HTERT RPE-1 (cell line): Measurements from ENCODE around the gene MICU2.

Source experiments
- in situ Hi-C: fragments of 300-500 bp; cut with MboI; formaldehyde crosslinking; loops from 4 replicates; pipeline ENCODE4 v1.14.3; 2020; ENCODE audit warnings: low sequenced_read_pairs

Gene MICU2

GRCh38 chr13:21504379-21504778 is 99.6 kb downstream of the MICU2 start:
- in situ Hi-C loops, result no loop called here

DNA sequence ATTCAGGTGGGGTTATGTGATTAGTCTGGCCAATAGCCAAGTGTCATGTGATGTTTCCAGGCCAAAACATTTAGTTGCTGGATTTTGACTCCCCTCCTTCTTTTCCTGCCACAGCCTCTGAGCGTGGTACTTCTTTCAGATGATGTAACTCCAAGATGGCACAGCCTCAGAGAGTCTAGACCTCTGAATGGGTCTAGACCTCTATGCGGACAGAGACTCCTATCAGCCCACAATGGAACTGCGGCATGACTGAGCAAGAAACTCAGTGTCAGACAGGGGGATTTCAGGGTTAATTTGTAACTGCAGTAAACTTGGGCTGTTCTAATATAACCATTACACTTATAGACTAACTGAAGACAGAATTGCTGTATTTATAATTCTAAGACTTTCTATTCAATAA is 102.3 kb downstream of the MICU2 start:
- in situ Hi-C loops, result no loop called here

- in situ Hi-C loops, result loop anchor here (25.0 kb wide), 1 partner anchor 199 kb away; no protein-coding TSS in a partner anchor
These were observed 117.6 kb downstream of the MICU2 start for GRCh38 chr13:21486322-21486721.

DNA sequence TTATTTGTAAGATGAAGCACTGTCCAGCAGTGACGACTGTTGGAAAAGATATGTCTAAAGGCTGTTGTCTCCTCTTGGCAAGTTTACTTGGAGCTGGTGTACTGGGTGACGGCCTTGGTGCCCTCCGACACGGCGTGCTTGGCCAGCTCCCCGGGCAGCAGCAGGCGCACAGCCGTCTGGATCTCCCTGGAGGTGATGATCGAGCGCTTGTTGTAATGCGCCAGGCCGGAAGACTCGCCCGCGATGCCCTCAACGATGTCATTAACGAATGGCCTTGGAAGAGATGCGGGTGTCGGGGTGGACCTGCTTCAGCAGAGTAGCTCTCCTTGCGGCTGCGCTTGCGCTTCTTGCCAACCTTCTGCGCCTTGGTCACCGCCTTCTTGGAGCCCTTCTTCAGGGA is 120.2 kb downstream of the MICU2 start:
- in situ Hi-C loops, result loop anchor here (25.0 kb wide), 1 partner anchor 196 kb away; no protein-coding TSS in a partner anchor

DNA sequence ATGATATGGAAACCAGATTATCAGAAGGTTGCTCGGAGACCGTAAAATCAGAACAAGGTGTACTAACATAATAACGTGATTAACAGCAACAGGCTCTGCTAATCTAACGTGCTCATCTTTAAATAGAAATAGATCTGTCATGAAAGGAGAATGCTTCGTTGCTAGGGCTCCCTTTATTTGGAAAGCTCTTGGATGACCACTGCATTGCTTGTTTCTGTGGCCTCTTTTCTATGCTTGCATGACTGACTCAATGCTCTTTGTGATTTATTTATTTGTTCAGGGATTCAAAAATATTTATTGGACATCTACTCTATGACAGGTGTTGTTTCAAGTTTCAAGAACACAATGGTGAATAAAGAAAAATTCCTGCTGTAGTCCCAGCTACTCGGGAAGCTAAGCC is 122.6 kb downstream of the MICU2 start:
- in situ Hi-C loops, result loop anchor here (25.0 kb wide), 1 partner anchor 194 kb away; no protein-coding TSS in a partner anchor

DNA sequence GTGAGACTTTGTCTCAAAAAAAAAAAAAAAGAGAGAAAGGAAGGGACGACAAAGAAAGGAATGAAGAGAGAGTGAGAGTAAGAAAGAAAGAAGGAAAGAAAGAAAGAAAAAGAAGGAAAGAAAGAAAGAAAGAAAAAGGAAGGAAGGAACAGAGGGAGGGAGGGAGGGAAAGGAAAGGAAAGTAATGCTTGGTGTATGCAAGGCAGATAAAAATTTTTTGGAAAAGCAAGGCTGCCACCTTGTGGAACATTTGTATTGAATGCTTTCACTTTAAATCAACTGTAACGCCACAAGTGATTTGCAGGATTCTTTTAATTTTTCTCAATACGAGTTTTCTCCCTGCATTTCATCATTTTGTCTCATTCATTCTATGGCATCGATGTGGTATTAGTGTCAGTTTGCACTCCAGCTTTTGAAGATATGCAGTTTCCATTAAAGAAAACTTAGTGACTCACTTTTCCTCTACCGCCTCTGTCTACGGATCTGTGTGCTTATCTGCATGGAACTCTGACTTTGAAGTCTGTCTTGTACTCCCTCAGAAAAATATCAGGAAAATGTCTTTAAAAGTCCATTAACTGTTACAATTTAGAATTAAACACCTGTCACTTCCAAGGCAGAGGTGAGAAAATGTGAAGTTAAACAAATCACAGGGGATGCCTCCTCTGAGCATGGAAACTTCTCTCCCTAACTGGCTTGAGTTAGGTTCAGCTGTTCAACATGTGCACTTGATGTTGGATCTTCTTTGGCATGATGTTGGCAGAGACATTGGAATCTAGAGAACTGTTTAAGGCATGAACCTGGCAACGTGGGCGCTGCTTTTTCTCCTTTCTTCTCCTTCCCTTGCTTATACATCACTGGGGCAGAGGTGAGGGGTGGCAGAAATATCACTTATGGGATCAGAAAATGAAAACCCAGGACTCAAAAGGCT is 124.8 kb downstream of the MICU2 start:
- in situ Hi-C loops, result loop anchor here (25.0 kb wide), 1 partner anchor 192 kb away; no protein-coding TSS in a partner anchor

DNA sequence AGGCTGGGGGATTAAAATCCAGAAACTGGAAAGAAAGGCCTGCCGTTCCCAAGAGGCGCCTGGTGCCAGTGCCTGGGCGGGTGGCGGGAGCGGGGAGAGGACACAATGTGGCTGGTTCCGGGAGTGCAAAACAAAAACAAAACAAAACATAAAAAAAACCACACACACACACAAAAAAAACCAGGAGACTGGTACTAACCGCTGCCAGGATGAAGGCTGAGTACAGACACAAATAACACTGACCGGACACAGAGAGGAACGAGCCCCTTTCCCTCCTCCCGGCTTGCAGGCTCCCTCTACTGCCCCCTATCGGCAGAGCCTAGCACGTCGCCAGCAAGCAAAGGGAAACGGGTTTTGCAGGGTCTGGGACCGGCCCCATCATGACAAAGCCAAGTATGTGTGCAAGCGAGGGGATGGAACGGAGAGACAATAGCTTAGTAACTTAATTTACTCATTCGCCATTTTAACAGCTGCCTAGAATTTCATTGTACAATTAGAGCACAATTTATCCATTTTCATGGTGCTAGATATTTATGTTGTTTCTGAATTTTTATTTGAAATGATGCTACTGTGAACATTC is 127.0 kb downstream of the MICU2 start:
- in situ Hi-C loops, result loop anchor here (25.0 kb wide), 1 partner anchor 190 kb away; no protein-coding TSS in a partner anchor

- in situ Hi-C loops, result loop anchor here (25.0 kb wide), 1 partner anchor 188 kb away; no protein-coding TSS in a partner anchor
These were observed 128.9 kb downstream of the MICU2 start for GRCh38 chr13:21475115-21475514.

GRCh38 chr13:21470785-21471184 is 133.2 kb downstream of the MICU2 start:
- in situ Hi-C loops, result no loop called here

DNA sequence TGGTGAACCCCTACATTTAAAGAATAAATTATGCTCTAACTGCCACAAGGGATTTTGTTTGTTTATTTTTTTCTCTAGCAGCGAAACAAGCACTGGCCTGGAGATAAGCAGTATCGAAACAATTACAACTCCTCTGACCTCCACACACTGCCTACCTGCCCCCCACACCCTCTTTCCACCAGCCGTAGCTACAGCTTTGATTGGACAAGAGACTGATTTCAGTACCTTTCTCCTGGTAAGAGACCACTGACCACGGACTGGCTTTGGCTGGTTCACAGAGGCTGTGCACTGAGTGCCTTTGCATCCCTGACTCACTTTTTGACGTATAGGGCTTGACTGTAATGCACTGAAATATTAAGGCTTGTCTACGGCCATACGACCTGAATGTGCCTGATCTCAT is 137.4 kb downstream of the MICU2 start:
- in situ Hi-C loops, result no loop called here

DNA sequence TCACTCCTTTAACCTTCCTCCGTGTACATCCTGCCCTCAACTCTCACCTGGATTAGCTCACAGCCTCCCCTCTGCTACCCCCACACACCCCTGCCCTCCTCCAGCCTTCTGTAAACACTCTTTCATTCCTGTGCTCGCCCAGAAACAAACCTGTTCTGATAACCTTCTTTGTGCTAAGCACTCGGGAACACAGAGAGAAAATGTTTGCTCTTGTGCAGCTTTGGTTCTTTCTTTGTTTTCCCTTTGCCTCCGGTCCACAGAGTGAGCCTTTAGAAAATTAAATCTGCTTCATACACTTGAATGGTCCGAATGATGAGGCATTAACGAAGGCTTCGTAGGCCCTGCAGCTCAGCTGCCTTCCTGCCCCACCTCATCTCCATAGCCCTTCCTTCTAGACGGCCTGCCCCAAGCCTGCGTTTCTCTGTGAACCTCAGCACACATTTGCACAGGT is 138.2 kb downstream of the MICU2 start:
- in situ Hi-C loops, result no loop called here

DNA sequence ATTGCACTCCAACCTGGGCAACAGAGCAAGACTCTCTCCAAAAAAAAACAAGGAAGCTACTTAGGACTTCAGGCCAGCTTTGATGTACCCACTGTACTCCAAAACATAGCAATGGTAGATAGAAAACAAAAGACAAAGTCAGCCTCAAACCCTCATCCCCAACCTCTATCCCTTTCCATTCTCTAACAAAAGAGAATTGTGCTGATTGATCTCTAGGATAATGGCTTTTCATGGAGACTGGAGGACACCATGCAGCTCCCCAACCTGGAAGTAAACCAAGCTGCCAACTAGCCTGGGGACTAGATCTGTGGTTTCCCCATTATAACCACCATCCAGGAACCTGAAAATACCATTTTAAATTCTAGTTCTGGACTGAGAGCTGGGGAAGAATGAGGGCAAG is 140.5 kb downstream of the MICU2 start:
- in situ Hi-C loops, result no loop called here

DNA sequence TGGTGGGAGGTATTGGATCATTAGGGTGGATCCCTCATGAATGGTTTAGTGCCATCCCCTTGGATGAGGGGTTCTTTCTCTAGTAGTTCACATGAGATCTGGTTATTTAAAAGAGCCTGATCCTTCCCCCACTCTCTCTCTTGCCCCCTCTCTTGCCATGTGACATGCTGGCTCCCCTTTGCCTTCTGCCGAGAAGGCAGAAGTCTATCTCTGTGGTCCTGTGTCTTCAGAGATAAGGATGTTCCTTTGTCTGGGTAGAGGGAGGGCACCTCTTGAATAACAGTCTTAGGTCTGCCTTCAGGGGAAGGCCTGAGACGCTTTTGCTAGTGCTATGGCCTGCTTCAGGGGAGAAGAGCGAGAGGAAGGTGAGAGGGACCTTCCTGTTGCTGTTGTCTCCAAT is 142.8 kb downstream of the MICU2 start:
- in situ Hi-C loops, result no loop called here

- in situ Hi-C loops, result no loop called here
These were observed 144.9 kb downstream of the MICU2 start, which contains the start of gene ZDHHC20 for GRCh38 chr13:21458813-21459701. Gene ZDHHC20 (minus strand): TSS chr13:21459303. CDS start chr13:21459171, 132 bp downstream.

DNA sequence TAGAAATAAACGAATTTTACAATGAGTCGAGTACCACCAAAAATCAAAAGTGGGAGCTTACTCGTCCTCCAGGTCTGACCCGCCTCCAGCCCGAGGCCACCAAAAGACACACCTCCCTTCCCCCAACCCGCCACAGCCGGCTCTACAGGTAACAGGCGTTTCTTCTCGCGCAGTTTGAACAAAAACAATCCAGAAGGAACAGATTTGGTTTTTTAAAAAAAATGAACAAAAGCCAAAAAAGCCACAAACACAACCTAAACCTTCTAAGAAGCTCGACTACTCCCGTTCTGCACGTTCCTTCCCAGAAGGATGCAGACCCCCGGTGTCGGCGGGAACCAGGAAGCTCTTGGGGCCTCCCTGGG is 145.5 kb downstream of the MICU2 start:
- in situ Hi-C loops, result no loop called here

GRCh38 chr13:21453387-21454081 is 150.4 kb downstream of the MICU2 start:
- in situ Hi-C loops, result no loop called here

DNA sequence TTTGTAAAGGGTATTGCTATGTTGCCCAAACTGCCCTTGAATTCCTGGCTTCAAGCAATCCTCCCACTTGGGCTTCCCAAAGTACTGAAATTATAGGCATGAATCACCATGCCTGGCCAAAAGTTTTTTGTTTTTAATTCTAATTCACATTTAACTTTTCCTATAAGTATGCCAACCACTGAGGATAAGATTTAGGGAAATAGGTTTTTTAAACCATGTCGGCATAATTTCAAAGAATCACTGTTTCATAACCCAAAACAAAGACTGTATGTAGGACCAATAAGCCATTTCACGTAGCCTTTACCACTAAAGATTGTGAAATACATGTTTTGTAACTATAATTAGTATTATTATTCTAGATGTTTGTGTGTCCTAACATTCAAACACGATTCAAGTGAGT is 153.0 kb downstream of the MICU2 start:
- in situ Hi-C loops, result no loop called here

DNA sequence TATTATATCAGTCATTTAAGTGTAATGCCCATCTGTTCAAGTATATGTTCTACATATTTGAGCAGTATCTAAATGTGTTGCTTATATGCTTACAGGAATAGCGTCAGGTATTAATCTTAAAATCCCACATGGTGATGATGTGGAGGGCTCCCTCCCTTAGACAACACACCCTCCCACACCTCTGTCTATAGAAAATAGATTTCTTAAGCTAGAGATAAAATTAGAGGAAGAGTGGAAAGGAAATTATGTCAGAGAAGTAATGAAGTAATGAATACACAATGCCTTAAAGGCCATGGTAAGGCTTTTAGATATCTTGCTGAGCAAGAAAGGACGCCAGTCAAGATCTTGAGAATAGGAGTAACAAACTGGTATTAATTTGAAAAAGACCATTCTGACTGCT is 157.3 kb downstream of the MICU2 start:
- in situ Hi-C loops, result no loop called here

DNA sequence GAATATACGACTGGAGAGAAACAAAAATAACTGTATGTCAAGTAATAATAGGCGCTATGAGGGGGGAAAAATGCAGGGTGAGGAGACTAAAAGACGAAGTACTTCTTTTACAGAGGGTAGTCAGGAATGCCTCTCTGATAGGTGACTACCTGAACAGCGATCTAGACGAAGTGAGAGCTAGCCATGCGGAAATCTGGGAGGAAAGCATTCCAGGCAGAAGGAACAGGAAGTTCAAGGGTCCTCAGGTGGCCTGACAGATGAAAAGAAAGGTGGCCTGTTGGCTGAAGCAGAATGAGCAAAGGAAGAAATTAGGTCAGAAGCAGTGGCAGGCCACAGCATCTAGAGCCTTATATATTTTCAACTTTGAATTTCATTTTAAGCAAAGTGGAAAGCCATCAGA is 158.2 kb downstream of the MICU2 start:
- in situ Hi-C loops, result no loop called here

DNA sequence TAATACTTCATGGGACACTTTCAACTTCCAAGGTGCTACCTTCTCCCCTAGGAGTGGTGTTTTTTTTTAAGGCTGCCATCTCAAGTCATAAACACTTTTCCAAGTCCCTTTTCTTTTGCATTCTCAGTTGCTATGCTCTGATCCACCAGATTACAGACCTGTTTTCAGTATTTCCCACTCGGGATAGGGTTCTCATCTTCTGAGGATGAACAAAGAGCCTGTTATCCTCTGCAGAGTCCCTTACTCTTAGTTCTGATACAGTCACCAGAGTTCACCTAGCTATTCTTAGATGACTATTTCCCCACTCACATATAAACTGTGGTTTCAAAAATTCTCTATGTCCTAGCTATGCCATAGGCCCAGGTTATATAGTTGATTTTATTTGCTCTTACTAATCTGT is 160.8 kb downstream of the MICU2 start:
- in situ Hi-C loops, result no loop called here
